AG09319 (cell line): Measurements from ENCODE around the gene CEMIP.

ENCODE experiments used
- DNase-seq: peaks from one replicate; pipeline ENCODE4 v3.0.0-alpha.2; 2010; ENCODE audit warnings: low read depth; ENCODE audit errors: extremely low read depth
- CTCF ChIP-seq: IDR thresholded peaks from 2 replicates; pipeline ENCODE4 v1.5.1; 2011; ENCODE audit warnings: low read depth, mild to moderate bottlenecking, inconsistent platforms, low read length, moderate library complexity

CEMIP gene

GRCh38 chr15:80946576-80946975 is 167.4 kb downstream of the CEMIP start:
- no peak for TF ChIP-seq CTCF
- no peak for DNase-seq

- no peak for DNase-seq
Measured at GRCh38 chr15:80948651-80949292, 169.6 kb downstream of the CEMIP start.

GRCh38 chr15:80949756-80950155 is 170.6 kb downstream of the CEMIP start:
- TF ChIP-seq CTCF: no peak
- no peak for DNase-seq

More at GRCh38 chr15:80948651-80949292, 169.6 kb downstream of the CEMIP start:
- TF ChIP-seq CTCF: no peak

- no peak for TF ChIP-seq CTCF
- no peak for DNase-seq
Measured at GRCh38 chr15:80950291-80951078, 171.3 kb downstream of the CEMIP start.

GRCh38 chr15:80951941-80952340 is 172.8 kb downstream of the CEMIP start:
- no peak for TF ChIP-seq CTCF
- DNase-seq: no peak

GRCh38 chr15:80953001-80953952 is 174.1 kb downstream of the CEMIP start:
- no peak for TF ChIP-seq CTCF
- no peak for DNase-seq
